ENCODE data around the gene DNAJA2.

DNA sequence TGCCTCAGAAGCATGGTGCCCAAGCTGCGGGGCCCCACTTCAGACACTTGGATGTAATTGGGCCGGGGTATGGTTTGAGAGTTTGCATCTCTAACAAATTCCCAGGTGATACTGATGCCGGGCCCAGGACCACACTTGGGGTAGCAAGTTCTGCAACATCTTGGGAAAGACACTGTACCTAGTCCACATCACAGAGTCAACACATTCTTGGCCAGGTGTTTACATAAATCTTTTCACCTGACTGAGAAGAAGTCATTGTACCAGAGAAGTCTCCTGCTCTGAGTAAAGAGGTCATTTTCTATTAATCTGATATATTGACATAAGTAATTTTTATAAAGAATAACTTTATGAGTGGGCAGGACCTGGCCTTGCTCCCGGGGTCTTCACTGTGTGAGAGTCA lies 61.8 kb downstream of the DNAJA2 start:
- TF ChIP-seq, protein P1, sequence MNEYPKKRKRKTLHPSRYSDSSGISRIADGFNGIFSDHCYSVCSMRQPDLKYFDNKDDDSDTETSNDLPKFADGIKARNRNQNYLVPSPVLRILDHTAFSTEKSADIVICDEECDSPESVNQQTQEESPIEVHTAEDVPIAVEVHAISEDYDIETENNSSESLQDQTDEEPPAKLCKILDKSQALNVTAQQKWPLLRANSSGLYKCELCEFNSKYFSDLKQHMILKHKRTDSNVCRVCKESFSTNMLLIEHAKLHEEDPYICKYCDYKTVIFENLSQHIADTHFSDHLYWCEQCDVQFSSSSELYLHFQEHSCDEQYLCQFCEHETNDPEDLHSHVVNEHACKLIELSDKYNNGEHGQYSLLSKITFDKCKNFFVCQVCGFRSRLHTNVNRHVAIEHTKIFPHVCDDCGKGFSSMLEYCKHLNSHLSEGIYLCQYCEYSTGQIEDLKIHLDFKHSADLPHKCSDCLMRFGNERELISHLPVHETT (tag by site-specific recombination; IDR thresholded peaks at IDR 0.05) = no peak
- TF ChIP-seq, protein P2, sequence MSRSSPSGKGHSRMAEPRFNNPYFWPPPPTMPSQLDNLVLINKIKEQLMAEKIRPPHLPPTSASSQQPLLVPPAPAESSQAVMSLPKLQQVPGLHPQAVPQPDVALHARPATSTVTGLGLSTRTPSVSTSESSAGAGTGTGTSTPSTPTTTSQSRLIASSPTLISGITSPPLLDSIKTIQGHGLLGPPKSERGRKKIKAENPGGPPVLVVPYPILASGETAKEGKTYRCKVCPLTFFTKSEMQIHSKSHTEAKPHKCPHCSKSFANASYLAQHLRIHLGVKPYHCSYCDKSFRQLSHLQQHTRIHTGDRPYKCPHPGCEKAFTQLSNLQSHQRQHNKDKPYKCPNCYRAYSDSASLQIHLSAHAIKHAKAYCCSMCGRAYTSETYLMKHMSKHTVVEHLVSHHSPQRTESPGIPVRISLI (tag by site-specific recombination; IDR thresholded peaks at IDR 0.05) = no peak

Measured in HEK293 (cell line).